ENCODE results near the gene CABS1. TPM values are rescaled to one million over a fixed set of nuclear protein-coding genes. Genes with fewer than 3 reads are reported as not detected.

Gene CABS1
- total RNA-seq, 1 experiment from 2014 or later, result not detected

- POLR2A ChIA-PET, result no interaction called here
- no peak for DNase-seq
- H3K9me3 Mint-ChIP-seq (ENCODE audit: unreplicated experiment), result no peaks in the 10 kb centered on the region
- no peak overlapping the region for H3K4me3 Mint-ChIP-seq (ENCODE audit: unreplicated experiment)
- intact Hi-C loops (cut with micrococcal nuclease; ENCODE audit: unreplicated experiment), result no loop called here
- no peaks in the 10 kb centered on the region for H3K4me1 Mint-ChIP-seq (ENCODE audit: low read depth, unreplicated experiment)
- CTCF ChIA-PET, result no interaction called here
- peaks cover 3% of the 10 kb centered on the region for H3K27me3 Mint-ChIP-seq (ENCODE audit: insufficient read depth, unreplicated experiment)
- H3K36me3 Mint-ChIP-seq (ENCODE audit: insufficient read depth, unreplicated experiment), result no peaks in the 10 kb centered on the region
- TF ChIP-seq CTCF (IDR thresholded peaks at IDR 0.05; ENCODE audit: insufficient read depth in 1 of 2, low read depth in 1 of 2, low read length in 1 of 2, severe bottlenecking in 1 of 2, unreplicated experiment in 1 of 2), result no peak
- BruUV-seq (replicated peaks), result no TSS peak
- no peak overlapping the region for H3K27ac Mint-ChIP-seq (ENCODE audit: unreplicated experiment)
- Histone ChIP-seq H3K4me3 (ENCODE audit: low read depth, low read length) (no peak overlapping the region), H3K36me3 (ENCODE audit: control insufficient read depth, insufficient read depth, low read length) (no peaks in the 10 kb centered on the region), H3K4me1 (no peaks in the 10 kb centered on the region), H3K27me3 (replicated peaks; ENCODE audit: control insufficient read depth, insufficient read depth, low read length) (no peaks in the 10 kb centered on the region), H3K9me3 (no peaks in the 10 kb centered on the region)
Measured at GRCh38 chr4:70371987-70372386, 37.2 kb downstream of the CABS1 start.

- Histone ChIP-seq H3K36me3 (ENCODE audit: control insufficient read depth, insufficient read depth, low read length) (no peaks in the 10 kb centered on the region), H3K27me3 (replicated peaks; ENCODE audit: control insufficient read depth, insufficient read depth, low read length) (no peaks in the 10 kb centered on the region), H3K4me1 (no peaks in the 10 kb centered on the region), H3K9me3 (no peaks in the 10 kb centered on the region), H3K4me3 (ENCODE audit: low read depth, low read length) (no peak overlapping the region)
- ChIA-PET POLR2A (no interaction called here), CTCF (no interaction called here)
- H3K36me3 Mint-ChIP-seq (ENCODE audit: insufficient read depth, unreplicated experiment), result no peaks in the 10 kb centered on the region
- DNase-seq, result no peak
- intact Hi-C loops (cut with micrococcal nuclease; ENCODE audit: unreplicated experiment), result no loop called here
- H3K4me1 Mint-ChIP-seq (ENCODE audit: low read depth, unreplicated experiment), result no peaks in the 10 kb centered on the region
- peaks cover 3% of the 10 kb centered on the region for H3K27me3 Mint-ChIP-seq (ENCODE audit: insufficient read depth, unreplicated experiment)
- no peak overlapping the region for H3K27ac Mint-ChIP-seq (ENCODE audit: unreplicated experiment)
- no peak for TF ChIP-seq CTCF (IDR thresholded peaks at IDR 0.05; ENCODE audit: insufficient read depth in 1 of 2, low read depth in 1 of 2, low read length in 1 of 2, severe bottlenecking in 1 of 2, unreplicated experiment in 1 of 2)
- no TSS peak for BruUV-seq (replicated peaks)
- no peaks in the 10 kb centered on the region for H3K9me3 Mint-ChIP-seq (ENCODE audit: unreplicated experiment)
- no peak overlapping the region for H3K4me3 Mint-ChIP-seq (ENCODE audit: unreplicated experiment)
Measured at GRCh38 chr4:70372760-70373159, 38.0 kb downstream of the CABS1 start.

GRCh38 chr4:70380578-70380977, 45.8 kb downstream of the CABS1 start:
- POLR2A ChIA-PET, result no interaction called here

More at GRCh38 chr4:70380578-70380977, 45.8 kb downstream of the CABS1 start:
- H3K36me3 ChIP-seq (ENCODE audit: control insufficient read depth, insufficient read depth, low read length), result no peaks in the 10 kb centered on the region
- intact Hi-C loops (cut with micrococcal nuclease; ENCODE audit: unreplicated experiment), result no loop called here
- no peaks in the 10 kb centered on the region for H3K4me1 ChIP-seq
- Mint-ChIP-seq H3K9me3 (ENCODE audit: unreplicated experiment) (no peaks in the 10 kb centered on the region), H3K4me3 (ENCODE audit: unreplicated experiment) (no peak overlapping the region), H3K27ac (ENCODE audit: unreplicated experiment) (no peak overlapping the region), H3K4me1 (ENCODE audit: low read depth, unreplicated experiment) (no peaks in the 10 kb centered on the region), H3K36me3 (ENCODE audit: insufficient read depth, unreplicated experiment) (no peaks in the 10 kb centered on the region), H3K27me3 (ENCODE audit: insufficient read depth, unreplicated experiment) (peaks cover 2% of the 10 kb centered on the region)
- H3K4me3 ChIP-seq (ENCODE audit: low read depth, low read length), result no peak overlapping the region
- no peaks in the 10 kb centered on the region for H3K27me3 ChIP-seq (replicated peaks; ENCODE audit: control insufficient read depth, insufficient read depth, low read length)
- DNase-seq, result no peak
- no peaks in the 10 kb centered on the region for H3K9me3 ChIP-seq
- no TSS peak for BruUV-seq (replicated peaks)
- CTCF ChIA-PET, result no interaction called here
- TF ChIP-seq CTCF (IDR thresholded peaks at IDR 0.05; ENCODE audit: insufficient read depth in 1 of 2, low read depth in 1 of 2, low read length in 1 of 2, severe bottlenecking in 1 of 2, unreplicated experiment in 1 of 2), result no peak
